ENCODE results near the gene L3MBTL4. TPM values are rescaled to one million over a fixed set of nuclear protein-coding genes. Genes with fewer than 3 reads are reported as not detected.

L3MBTL4 gene
- total RNA-seq, 2 donors from 2014 or later = 4.6 to 7.2 TPM

DNA sequence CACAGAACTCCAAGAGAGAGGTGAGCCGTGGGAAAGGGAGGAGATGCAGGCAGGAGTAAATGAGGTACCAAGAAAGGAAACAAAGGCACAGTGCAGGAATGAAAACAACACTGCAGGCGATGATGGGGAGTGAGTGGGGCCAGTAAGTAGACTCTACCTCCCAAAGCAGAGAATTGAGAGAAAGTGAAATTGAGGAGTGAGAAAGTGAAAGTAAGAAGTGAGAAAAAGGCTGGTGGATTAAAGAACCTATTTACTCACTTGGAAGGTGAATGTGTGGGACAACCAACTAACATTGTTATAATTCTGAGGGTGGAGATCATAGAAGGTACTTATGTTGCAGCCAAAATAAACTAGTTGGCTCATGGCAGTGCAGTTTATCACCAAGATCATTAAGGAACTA, 326.3 kb downstream of the L3MBTL4 start:
- Histone ChIP-seq H3K4me3 (ENCODE audit: low read length) (no peak overlapping the region), H3K36me3 (ENCODE audit: control insufficient read depth, insufficient read depth, low read length) (no peaks in the 10 kb centered on the region), H3K9ac (ENCODE audit: extremely low read depth, low read length, poor library complexity, severe bottlenecking) (no peak overlapping the region), H3K27me3 (ENCODE audit: control insufficient read depth, insufficient read depth, low read length, poor library complexity, severe bottlenecking) (no peaks in the 10 kb centered on the region), H3K9me3 (ENCODE audit: control insufficient read depth, low read length) (no peaks in the 10 kb centered on the region), H3K4me1 (ENCODE audit: control insufficient read depth, insufficient read depth, low read length) (no peaks in the 10 kb centered on the region), H3K27ac (ENCODE audit: low read depth, low read length) (no peak overlapping the region)
- 80 to 91% methylated on average over 1 to 2 of the region's 2 CpGs for whole genome bisulfite sequencing, 2 experiments (ENCODE audit: insufficient coverage in 1 of 2, insufficient read length in 1 of 2)
- DNase-seq = no peak
- Mint-ChIP-seq H3K36me3 (ENCODE audit: low read depth) (no peaks in the 10 kb centered on the region), H3K27ac (no peak overlapping the region), H3K27me3 (ENCODE audit: insufficient read depth) (no peaks in the 10 kb centered on the region), H3K4me3 (no peak overlapping the region), H3K4me1 (no peaks in the 10 kb centered on the region), H3K9me3 (no peaks in the 10 kb centered on the region)
- TF ChIP-seq, protein P1, sequence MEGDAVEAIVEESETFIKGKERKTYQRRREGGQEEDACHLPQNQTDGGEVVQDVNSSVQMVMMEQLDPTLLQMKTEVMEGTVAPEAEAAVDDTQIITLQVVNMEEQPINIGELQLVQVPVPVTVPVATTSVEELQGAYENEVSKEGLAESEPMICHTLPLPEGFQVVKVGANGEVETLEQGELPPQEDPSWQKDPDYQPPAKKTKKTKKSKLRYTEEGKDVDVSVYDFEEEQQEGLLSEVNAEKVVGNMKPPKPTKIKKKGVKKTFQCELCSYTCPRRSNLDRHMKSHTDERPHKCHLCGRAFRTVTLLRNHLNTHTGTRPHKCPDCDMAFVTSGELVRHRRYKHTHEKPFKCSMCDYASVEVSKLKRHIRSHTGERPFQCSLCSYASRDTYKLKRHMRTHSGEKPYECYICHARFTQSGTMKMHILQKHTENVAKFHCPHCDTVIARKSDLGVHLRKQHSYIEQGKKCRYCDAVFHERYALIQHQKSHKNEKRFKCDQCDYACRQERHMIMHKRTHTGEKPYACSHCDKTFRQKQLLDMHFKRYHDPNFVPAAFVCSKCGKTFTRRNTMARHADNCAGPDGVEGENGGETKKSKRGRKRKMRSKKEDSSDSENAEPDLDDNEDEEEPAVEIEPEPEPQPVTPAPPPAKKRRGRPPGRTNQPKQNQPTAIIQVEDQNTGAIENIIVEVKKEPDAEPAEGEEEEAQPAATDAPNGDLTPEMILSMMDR (conservative IDR thresholded peaks at IDR 0.05) = no peak

DNA sequence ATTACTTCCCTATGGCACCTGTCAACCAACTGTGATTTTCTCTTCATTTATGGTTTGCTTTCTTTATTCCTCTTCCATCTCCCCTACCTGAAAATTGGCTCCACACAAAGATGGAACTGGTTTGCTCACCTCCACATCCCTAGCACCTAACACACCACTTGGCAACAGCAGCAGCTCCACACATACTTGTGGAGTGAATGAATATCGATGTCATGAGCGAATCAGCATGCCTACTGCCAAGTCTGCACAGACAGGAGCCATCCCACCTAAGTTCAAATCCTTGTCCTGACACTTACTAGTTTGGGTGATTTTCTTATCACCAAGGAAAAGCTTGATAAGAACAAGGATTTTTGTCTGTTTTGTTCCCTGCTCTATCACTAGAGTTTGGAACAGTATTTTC, 328.0 kb downstream of the L3MBTL4 start:
- no peaks in the 10 kb centered on the region for H3K9me3 ChIP-seq (ENCODE audit: control insufficient read depth, low read length)
- H3K27ac ChIP-seq (ENCODE audit: low read depth, low read length) = no peak overlapping the region
- WGBS, 2 experiments (ENCODE audit: insufficient coverage in 1 of 2, insufficient read length in 1 of 2) = 91% methylated on average over 2 of the region's 2 CpGs; no CpG with 5 or more reads in 1 of the 2 experiments
- no peak overlapping the region for H3K4me3 Mint-ChIP-seq
- H3K36me3 Mint-ChIP-seq (ENCODE audit: low read depth) = no peaks in the 10 kb centered on the region
- no peak overlapping the region for H3K9ac ChIP-seq (ENCODE audit: extremely low read depth, low read length, poor library complexity, severe bottlenecking)
- H3K9me3 Mint-ChIP-seq = no peaks in the 10 kb centered on the region
- TF ChIP-seq, protein P1 (conservative IDR thresholded peaks at IDR 0.05) = no peak
- H3K27ac Mint-ChIP-seq = no peak overlapping the region
- no peak for DNase-seq
- H3K4me3 ChIP-seq (ENCODE audit: low read length) = no peak overlapping the region
- no peaks in the 10 kb centered on the region for H3K27me3 Mint-ChIP-seq (ENCODE audit: insufficient read depth)
- no peaks in the 10 kb centered on the region for H3K36me3 ChIP-seq (ENCODE audit: control insufficient read depth, insufficient read depth, low read length)
- no peaks in the 10 kb centered on the region for H3K4me1 Mint-ChIP-seq
- no peaks in the 10 kb centered on the region for H3K4me1 ChIP-seq (ENCODE audit: control insufficient read depth, insufficient read depth, low read length)
- H3K27me3 ChIP-seq (ENCODE audit: control insufficient read depth, insufficient read depth, low read length, poor library complexity, severe bottlenecking) = no peaks in the 10 kb centered on the region

DNA sequence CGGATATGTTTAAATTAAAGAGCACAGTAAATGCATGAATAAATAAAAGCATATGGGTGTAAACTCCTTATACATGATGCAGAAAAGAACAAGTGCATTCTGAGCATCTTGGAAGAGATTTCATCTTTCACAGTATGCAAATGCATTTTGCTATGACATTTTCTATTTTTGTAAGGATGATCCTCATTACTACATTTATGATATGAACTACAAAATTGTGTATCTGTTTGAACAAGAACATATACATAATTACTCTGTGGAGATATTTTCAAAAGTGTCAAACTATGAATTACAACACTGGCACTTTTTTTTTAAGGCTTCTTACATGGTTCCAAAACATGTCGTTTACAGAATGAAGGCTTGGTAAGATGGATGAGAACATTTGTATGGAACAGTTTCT, 335.3 kb downstream of the L3MBTL4 start:
- Histone ChIP-seq H3K4me1 (ENCODE audit: control insufficient read depth, insufficient read depth, low read length) (no peaks in the 10 kb centered on the region), H3K4me3 (ENCODE audit: low read length) (no peak overlapping the region), H3K9ac (ENCODE audit: extremely low read depth, low read length, poor library complexity, severe bottlenecking) (no peak overlapping the region), H3K27ac (ENCODE audit: low read depth, low read length) (no peak overlapping the region), H3K9me3 (ENCODE audit: control insufficient read depth, low read length) (no peaks in the 10 kb centered on the region), H3K36me3 (ENCODE audit: control insufficient read depth, insufficient read depth, low read length) (no peaks in the 10 kb centered on the region), H3K27me3 (ENCODE audit: control insufficient read depth, insufficient read depth, low read length, poor library complexity, severe bottlenecking) (no peaks in the 10 kb centered on the region)
- Mint-ChIP-seq H3K27me3 (ENCODE audit: insufficient read depth) (no peaks in the 10 kb centered on the region), H3K36me3 (ENCODE audit: low read depth) (no peaks in the 10 kb centered on the region), H3K4me1 (no peaks in the 10 kb centered on the region), H3K9me3 (no peaks in the 10 kb centered on the region), H3K4me3 (no peak overlapping the region), H3K27ac (no peak overlapping the region)
- DNase-seq = no peak
- WGBS, 2 experiments (ENCODE audit: insufficient coverage in 1 of 2, insufficient read length in 1 of 2) = 93 to 100% methylated on average over 1 to 2 of the region's 2 CpGs
- TF ChIP-seq, protein P1 (conservative IDR thresholded peaks at IDR 0.05) = no peak
